Spinal cord (tissue), 10 donors: ENCODE results near the gene N4BP3. TPM values are rescaled to one million over a fixed set of nuclear protein-coding genes. Genes with fewer than 3 reads are reported as not detected.

Source experiments
- DNase-seq, 6 donors: peaks; one replicate each; pipeline versions ENCODE4 v3.0.0 to v3.0.0-alpha.2; 2013 to 2015; ENCODE audit warnings: low spot score in 6 of 6, low read depth in 4 of 6
- H3K27ac ChIP-seq: one replicate; pipeline ENCODE4 v1.5.1; 2013; ENCODE audit warnings: low read depth, low read length, control low read depth
- H3K27me3 ChIP-seq: one replicate; pipeline ENCODE4 v1.6.1; 2013; ENCODE audit warnings: low read length; ENCODE audit not compliant: control insufficient read depth, insufficient read depth
- H3K36me3 ChIP-seq: one replicate; pipeline ENCODE4 v1.6.1; 2013; ENCODE audit warnings: low read length; ENCODE audit not compliant: control insufficient read depth, insufficient read depth
- H3K4me1 ChIP-seq: one replicate; pipeline ENCODE4 v1.6.1; 2013; ENCODE audit warnings: low read length; ENCODE audit not compliant: control insufficient read depth, insufficient read depth
- H3K4me3 ChIP-seq: one replicate; pipeline ENCODE4 v1.5.1; 2013; ENCODE audit warnings: low read depth, low read length, control low read depth
- H3K9me3 ChIP-seq: one replicate; pipeline ENCODE4 v1.6.1; 2013; ENCODE audit warnings: low read length; ENCODE audit not compliant: control insufficient read depth, insufficient read depth
- WGBS: methylation state at CpG from one replicate; pipeline ENCODE4 v1.1.5; 2013; ENCODE audit warnings: missing lambda C conversion rate; ENCODE audit not compliant: insufficient coverage; 5-methylcytosine and 5-hydroxymethylcytosine counted together
- polyA plus RNA-seq, 2 donors: library from polyadenylated mRNA; unstranded; fragments of 120-200 nt; gene quantifications; one replicate each; pipeline ENCODE4 v1.2.1, GENCODE V29; 2013; ENCODE audit not compliant: insufficient read length in 2 of 2
- total RNA-seq, 2 donors: library from RNA; depleted of rRNA in 1 of 2; stranded (reverse); fragments of 120-200 nt in 1 of 2; fragments of >200 nt in 1 of 2; gene quantifications; one replicate each; pipeline versions ENCODE4 v1.2.3 to v1.2.4, GENCODE V29; 2013 to 2014
- donor health status: healthy.

The N4BP3 gene
- total and polyA plus RNA-seq, 4 donors, result 5.5 to 11.3 (median 8.2) TPM

DNA sequence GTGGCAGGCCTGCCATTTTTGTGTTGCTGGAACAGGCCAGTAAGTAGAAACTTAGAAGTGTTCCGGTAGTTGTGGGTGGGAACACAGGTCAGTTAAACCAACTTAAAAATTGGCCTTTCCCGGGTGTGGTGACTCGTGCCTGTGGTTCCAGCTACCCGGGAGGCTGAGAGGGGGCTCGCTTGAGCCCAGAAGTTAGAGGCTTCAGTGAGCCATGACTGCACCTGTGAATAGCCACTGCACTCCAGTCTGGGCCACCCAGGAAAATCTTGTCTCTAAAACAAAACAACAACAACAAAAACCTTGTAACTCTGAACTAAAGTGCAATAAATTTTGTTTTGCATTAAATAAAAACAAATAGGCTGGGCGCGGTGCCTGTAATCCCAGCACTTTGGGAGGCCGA lies 41.7 kb downstream of the N4BP3 start:
- Histone ChIP-seq H3K4me1 (peaks cover 31% of the 10 kb centered on the region), H3K27me3 (no peaks in the 10 kb centered on the region), H3K27ac (no peak overlapping the region), H3K9me3 (no peaks in the 10 kb centered on the region), H3K4me3 (no peak overlapping the region), H3K36me3 (peaks cover 18% of the 10 kb centered on the region)
- no peak for DNase-seq
- WGBS, result 75% methylated on average over 8 of the region's 8 CpGs

GRCh38 chr5:178160176-178160575 lies 46.8 kb downstream of the N4BP3 start:
- H3K4me3 ChIP-seq, result no peak overlapping the region
- peaks cover 9% of the 10 kb centered on the region for H3K4me1 ChIP-seq
- DNase-seq, result no peak
- no peaks in the 10 kb centered on the region for H3K9me3 ChIP-seq
- WGBS, result 84% methylated on average over 3 of the region's 5 CpGs
- H3K27ac ChIP-seq, result no peak overlapping the region
- peaks cover 2% of the 10 kb centered on the region for H3K27me3 ChIP-seq
- H3K36me3 ChIP-seq, result no peaks in the 10 kb centered on the region

DNA sequence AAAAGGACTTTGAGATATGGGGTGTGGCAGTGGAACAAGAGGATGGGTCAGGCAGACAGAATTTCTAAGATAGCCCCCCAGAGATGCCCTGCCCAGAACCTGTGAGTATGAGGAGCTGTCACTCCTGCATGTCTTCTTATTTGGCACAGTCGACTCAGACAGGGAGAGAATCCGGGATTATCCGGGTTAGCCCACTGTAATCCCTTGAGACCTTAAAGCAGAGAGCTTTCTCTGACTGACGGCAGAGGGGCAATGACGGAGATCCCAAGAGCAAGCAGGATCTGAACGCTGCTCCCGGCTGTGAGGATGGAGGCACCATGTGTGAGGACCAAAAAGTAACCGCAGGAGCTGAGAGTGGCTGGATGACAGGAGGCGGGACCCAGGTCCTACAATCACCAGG lies 49.1 kb downstream of the N4BP3 start:
- no peaks in the 10 kb centered on the region for H3K9me3 ChIP-seq

DNA sequence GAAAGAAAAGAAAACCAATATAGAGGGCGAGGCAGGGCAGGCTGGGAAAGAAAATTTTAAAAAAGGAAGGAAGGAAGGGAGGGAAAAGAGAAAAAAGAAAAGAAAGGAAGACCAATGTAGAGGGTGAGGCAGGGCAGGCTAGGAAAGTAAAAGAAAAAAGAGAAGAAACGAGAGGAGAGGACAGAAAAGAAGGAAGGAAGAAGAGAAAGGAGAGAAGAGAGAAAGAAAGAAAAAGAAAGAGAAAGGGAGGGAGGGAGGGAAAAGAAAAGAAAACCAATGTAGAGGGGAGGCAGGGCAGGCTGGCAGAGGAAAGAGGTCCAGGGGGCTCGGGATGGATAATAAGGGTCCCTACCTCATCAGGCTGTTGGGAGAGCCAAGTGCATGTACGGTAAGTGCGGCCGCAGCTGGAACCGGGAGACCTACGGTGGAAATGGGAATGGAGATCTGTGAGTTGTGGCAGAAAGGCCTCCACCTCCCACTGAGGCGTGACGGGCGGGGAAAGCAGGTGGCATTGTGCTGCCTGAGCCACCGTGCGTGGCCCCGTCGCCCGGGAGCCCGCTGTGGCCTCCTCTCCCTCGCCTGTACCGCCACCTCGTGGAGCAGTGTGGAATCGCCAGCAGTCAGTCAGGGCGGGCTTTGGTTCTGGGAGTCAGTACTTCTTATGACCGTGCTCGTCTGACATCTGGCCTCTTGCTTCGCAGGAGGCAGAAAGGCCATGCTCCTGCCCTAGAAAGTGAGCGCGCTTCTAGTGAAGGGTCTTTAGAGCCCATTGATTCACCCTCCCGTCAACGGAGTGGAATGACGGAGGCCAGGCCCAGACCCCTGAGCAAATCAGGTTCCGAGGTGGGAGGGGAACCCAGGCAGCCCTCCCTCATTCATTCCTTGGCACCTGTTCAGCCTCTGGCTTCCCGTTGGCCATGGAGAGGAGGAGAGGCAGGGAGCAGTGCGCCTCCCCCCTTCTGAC lies 50.7 kb downstream of the N4BP3 start:
- peaks cover 9% of the 10 kb centered on the region for H3K4me1 ChIP-seq
- H3K27ac ChIP-seq, result no peak overlapping the region
- 6% methylated on average over 28 of the region's 33 CpGs for whole genome bisulfite sequencing
- no peaks in the 10 kb centered on the region for H3K9me3 ChIP-seq
- H3K27me3 ChIP-seq, result peaks cover 9% of the 10 kb centered on the region
- peak; percentile 49 to 95 (median 73) for DNase-seq
- no peaks in the 10 kb centered on the region for H3K36me3 ChIP-seq
- peak overlapping the region; percentile 31 for H3K4me3 ChIP-seq

More for the DNA sequence above, 49.1 kb downstream of the N4BP3 start:
- WGBS, result 82% methylated on average over 7 of the region's 9 CpGs
- H3K36me3 ChIP-seq, result no peaks in the 10 kb centered on the region
- peaks cover 9% of the 10 kb centered on the region for H3K27me3 ChIP-seq
- peaks cover 9% of the 10 kb centered on the region for H3K4me1 ChIP-seq
- DNase-seq, result no peak
- H3K27ac ChIP-seq, result no peak overlapping the region
- H3K4me3 ChIP-seq, result no peak overlapping the region

DNA sequence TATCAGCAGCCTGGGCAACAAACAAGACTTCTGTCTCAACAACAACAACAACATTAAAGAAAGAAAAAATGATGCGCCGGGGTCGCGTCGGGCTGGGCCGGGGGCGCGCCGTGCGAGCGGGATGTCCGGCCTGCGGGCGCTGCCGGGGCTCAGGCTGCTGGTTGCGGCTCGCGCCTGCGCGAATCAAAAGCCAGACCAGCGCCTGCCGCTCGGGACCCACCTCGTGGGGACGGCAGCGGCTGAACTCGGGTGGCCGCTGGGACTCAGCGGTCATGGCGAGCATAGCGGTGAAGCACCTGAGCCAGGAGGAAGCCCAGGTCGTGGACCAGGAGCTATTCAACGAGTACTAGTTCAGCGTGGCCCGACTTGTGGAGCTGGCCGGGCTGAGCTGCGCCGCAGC lies 52.2 kb downstream of the N4BP3 start:
- DNase-seq, result no peak
- no peak overlapping the region for H3K4me3 ChIP-seq
- WGBS, result 38% methylated on average over 38 of the region's 38 CpGs
- no peak overlapping the region for H3K27ac ChIP-seq
- no peaks in the 10 kb centered on the region for H3K36me3 ChIP-seq
- H3K9me3 ChIP-seq, result no peaks in the 10 kb centered on the region
- peaks cover 9% of the 10 kb centered on the region for H3K4me1 ChIP-seq
- H3K27me3 ChIP-seq, result peaks cover 9% of the 10 kb centered on the region

DNA sequence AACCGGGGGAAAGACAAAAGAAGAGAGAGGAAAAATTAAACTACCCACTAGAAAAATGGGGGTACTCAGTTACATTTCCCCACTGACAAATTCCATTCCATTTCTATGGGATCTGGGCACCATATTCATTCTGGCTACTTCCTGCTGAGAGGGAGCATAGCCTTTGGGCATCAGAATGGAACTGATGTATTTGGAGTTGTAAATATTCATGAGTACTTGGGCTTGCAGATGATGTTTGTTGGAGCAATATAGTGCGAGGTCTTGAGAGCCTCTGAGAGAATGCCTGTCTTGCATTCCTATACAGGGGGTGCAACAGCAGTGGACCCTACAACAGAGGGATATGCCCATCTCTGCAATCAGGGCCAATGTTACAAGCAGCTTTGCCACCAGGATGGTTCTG lies 57.1 kb downstream of the N4BP3 start:
- 36% methylated on average over 1 of the region's 2 CpGs for WGBS

DNA sequence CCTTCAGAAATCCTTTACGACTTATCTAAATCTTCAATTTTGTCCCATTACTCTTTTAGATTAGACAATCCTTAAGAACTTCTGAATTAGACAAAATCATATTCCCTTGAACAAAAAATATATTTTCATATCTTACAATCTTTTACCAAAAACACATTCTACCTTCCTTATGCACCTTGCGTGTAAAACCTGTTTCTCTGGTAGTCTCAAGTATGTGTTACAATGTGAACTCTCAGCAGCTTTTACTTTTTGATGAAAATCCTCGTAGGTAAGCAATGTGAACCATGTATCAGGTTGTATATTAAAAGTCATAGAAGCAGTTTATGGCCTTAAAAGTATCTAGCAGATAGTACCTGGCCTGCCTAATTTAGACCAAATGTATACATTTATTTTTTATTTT lies 61.1 kb downstream of the N4BP3 start:
- H3K9me3 ChIP-seq, result no peaks in the 10 kb centered on the region
- no peaks in the 10 kb centered on the region for H3K27me3 ChIP-seq
- no peak for DNase-seq
- H3K4me1 ChIP-seq, result no peaks in the 10 kb centered on the region
- H3K36me3 ChIP-seq, result no peaks in the 10 kb centered on the region
- H3K27ac ChIP-seq, result no peak overlapping the region
- WGBS, result 100% methylated on average over 1 of the region's 3 CpGs
- H3K4me3 ChIP-seq, result no peak overlapping the region

More for the DNA sequence above, 57.1 kb downstream of the N4BP3 start:
- no peak overlapping the region for H3K4me3 ChIP-seq
- no peaks in the 10 kb centered on the region for H3K4me1 ChIP-seq
- no peaks in the 10 kb centered on the region for H3K36me3 ChIP-seq
- peaks cover 5% of the 10 kb centered on the region for H3K27me3 ChIP-seq
- H3K27ac ChIP-seq, result no peak overlapping the region
- no peaks in the 10 kb centered on the region for H3K9me3 ChIP-seq
- DNase-seq, result no peak

Other genes starting within 250 kb of the N4BP3 start
- not detected for gene PROP1, start 117.3 kb upstream of the N4BP3 start, total RNA-seq
- gene PROP1, start 117.3 kb upstream of the N4BP3 start, polyA plus RNA-seq, result not detected
- 10 to 100 TPM; 17.7 to 27.7 TPM for gene RMND5B, start 17.5 kb downstream of the N4BP3 start, total RNA-seq
- 10 to 100 TPM; 38.6 to 43.8 TPM for gene RMND5B, start 17.5 kb downstream of the N4BP3 start, polyA plus RNA-seq
- 100 to 1,000 TPM in 1 of 2 donors, 10 to 100 TPM in 1; 58.5 to 112 TPM for gene NHP2, start 40.4 kb downstream of the N4BP3 start, total RNA-seq
- 100 to 1,000 TPM; 155 TPM for gene NHP2, start 40.4 kb downstream of the N4BP3 start, polyA plus RNA-seq
- gene GMCL2, start 73.8 kb downstream of the N4BP3 start, total RNA-seq, result not detected
- under 1 TPM in 1 of 2 donors, not detected in 1; 0.10 TPM for gene GMCL2, start 73.8 kb downstream of the N4BP3 start, polyA plus RNA-seq
- 10 to 100 TPM; 30.8 to 49.0 TPM for gene HNRNPAB, start 91.0 kb downstream of the N4BP3 start, total RNA-seq
- gene HNRNPAB, start 91.0 kb downstream of the N4BP3 start, polyA plus RNA-seq, result 100 to 1,000 TPM; 123 to 128 TPM
- 10 to 100 TPM; 24.1 to 59.7 TPM for gene PHYKPL, start 119.3 kb downstream of the N4BP3 start, total RNA-seq
- 10 to 100 TPM; 42.9 to 78.0 TPM for gene PHYKPL, start 119.3 kb downstream of the N4BP3 start, polyA plus RNA-seq